ENCODE data around the gene KLK14.
A peak's percentile ranks its signal among the peaks of the same experiment; 100 is the strongest.

Gene KLK14

DNA sequence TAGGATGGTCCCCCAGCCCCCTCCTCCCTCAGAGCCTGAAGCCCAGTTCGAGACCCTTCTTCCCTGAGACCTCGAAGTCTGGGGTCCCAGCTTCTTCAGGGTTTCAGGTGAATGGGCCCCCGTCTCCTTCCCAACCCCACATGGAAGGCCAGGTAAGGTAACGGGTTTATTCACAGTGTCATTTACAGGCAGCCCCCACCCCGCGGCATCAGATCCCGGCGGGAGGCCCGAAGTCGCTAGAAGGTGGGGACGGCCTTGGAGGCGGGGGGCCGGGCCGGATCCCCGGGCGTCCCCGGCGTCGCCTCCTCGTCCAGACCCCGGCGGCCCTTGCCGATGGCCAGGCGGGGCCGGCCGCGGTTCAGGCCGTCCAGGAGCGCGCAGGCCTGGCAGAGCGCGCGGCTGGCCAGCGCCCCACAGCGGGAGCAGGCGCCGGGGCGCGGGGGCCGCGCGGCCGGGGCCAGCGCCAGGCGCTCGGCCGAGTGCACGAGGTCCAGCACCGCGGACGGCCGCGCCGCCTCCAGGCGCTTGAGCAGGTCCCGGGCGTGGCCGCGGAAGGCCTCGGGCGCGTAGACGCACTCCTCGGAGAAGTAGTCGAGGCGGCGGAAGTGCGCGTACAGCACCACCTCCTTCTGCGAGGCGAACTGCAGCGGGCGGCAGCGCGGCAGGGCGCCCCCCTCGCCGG lies 15.8 kb upstream of the KLK14 start:
- DNase-seq = no peak
- TF ChIP-seq GATA1 (IDR thresholded peaks at IDR 0.05; ENCODE audit: low read depth, low read length) (no peak), POLR2A (IDR thresholded peaks at IDR 0.05; ENCODE audit: low read length) (no peak)

DNA sequence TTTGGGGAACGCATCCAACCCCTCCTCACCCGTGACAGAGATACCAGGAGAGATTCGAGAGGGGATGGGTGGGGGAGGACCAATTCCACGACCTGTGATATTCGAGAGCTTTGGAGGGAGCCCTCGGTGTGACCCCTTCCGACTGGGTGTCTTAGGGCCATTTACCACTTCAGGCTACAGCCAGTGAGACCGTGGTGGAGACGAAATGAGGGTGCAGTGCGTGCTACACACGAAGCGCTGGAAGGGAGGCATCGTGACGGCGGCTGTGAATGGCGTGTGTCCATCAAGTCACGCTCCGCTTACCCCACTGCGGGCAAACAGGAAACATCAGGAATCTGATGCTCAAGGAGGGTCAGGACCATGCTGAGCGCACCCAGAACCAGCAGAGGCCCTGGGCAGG lies 15.1 kb upstream of the KLK14 start:
- TF ChIP-seq GATA1 (IDR thresholded peaks at IDR 0.05; ENCODE audit: low read depth, low read length) (no peak), POLR2A (IDR thresholded peaks at IDR 0.05; ENCODE audit: low read length) (no peak)
- DNase-seq = no peak

DNA sequence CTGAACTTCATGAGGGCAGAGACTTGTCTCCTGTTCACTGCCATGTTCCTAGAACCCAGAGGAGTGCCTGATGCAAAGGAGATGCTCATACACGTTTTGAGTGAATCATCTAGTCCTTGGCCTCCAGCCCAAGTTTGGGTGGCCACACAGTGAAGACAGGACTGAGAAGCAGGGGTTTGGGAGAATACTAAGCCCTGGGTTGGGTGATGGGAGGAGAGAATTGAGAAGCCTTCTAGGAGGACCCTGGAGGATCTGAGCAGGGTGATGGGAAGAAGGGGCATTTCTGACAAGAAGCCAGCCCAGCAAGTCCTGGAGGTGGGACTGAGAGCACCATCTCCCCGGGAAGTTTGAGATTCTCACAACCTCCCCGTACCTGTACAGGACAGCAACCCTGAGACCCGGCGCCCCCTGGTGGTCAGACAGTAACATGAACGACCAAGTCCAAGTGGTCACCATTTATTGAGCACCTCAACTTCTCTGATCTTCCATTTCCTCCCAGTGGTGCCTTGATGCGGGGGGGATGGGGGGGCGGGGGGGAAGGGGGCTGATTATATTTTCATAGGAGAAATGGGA lies 14.6 kb upstream of the KLK14 start:
- no peak for TF ChIP-seq POLR2A (IDR thresholded peaks at IDR 0.05; ENCODE audit: low read length)
- no peak for TF ChIP-seq GATA1 (IDR thresholded peaks at IDR 0.05; ENCODE audit: low read depth, low read length)
- DNase-seq = peak; percentile 68 to 82

DNA sequence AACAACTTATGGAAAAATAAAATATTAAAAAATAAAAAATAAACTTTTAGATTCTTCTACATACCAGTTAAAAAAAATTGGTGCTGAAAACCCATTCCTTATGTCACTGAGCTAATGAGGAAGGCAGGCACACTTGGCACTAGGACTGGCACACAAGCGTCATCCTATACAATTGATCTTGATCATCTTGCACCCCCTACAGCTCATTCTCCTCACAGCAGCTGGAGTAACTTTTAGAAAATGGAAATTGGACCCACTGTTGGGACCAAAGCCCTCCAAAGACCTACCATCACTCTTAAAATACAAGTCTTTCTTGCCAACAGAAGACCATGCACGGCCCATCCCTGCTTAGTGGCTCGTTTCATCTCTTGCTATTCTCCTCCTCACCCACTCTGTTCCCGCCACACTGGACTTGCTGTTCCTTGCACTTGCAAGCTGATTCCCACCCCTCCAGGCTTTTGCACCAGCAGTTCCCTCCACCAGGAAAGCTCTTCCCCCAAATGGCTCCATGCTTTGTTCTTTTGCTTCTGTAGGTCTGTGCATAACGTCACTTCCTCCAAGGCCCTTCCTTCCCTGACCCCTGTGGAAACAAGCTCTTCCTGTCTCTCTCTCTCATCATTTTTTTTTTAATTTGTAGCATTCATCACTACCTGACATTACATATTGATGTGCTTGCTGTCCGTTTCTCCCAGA lies 13.9 kb upstream of the KLK14 start:
- no peak for TF ChIP-seq POLR2A (IDR thresholded peaks at IDR 0.05; ENCODE audit: low read length)
- no peak for TF ChIP-seq GATA1 (IDR thresholded peaks at IDR 0.05; ENCODE audit: low read depth, low read length)
- DNase-seq = no peak

DNA sequence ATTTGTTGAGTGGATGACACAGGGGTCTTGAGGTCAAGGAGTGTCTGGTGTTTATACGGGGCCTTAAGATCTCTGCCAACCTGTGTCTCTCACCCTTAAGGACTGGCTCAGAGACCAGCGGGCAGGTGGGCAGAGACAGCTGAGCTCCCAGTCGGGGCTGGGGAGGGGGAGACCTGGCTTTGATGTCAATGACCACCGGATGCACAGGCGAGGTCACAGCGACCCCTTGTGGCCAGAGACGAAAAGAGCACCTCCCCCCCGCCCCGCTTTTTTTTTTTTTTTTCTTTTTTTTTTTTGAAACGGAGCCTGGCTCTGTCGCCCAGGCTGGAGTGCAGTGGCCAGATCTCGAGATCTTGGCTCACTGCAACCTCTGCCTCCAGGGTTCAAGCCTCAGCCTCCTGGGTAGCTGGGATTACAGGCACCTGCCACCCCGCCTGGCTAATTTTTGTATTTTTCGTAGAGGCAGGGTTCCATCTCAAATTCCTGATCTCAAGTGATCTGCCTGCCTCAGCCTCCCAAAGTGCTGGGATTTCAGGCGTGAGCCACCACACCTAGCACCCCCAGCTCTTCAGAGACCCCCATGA lies 12.1 kb upstream of the KLK14 start:
- TF ChIP-seq GATA1 (IDR thresholded peaks at IDR 0.05; ENCODE audit: low read depth, low read length) = no peak
- TF ChIP-seq POLR2A (IDR thresholded peaks at IDR 0.05; ENCODE audit: low read length) = no peak
- DNase-seq = peak; percentile 45 to 69

DNA sequence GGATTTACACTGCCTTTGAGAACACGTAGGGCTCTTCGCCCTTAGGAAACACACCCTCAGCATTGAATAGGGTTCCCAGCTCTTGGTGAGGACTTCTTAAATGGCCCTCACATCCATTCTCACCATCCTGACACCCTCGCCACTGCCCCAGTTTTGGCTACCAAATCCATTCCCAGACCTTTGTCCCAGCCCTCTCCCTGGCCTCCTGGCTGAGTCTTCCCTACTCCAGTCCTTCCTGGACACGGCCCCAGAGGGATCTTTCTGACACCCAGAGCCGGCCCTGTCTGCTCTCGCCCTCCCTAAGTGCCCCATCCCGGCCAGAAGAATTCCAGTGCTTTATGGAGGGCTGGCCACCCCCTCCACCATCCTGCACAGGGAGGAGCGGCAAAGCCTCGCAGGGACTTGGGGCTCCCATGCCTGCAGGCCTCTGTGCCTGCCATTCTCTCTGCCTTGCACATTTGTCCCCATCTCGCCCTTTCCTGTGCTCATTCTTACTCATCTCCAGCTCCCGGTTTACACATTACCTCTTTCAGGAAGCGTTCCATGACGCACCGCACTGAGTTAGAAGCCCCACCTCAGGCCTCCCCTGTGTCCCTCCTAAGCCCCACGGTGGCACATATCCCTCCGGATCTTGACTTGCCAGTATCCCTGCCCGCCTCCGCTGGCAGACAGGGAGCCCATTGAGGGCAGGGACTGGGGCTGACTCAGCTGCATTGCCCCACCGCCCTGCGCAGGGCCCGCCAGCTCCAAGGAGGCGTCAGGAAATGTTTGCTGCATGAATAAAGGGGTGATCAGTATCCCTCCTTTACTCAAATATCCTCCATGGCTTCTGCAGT lies 11.0 kb upstream of the KLK14 start:
- TF ChIP-seq GATA1 (IDR thresholded peaks at IDR 0.05; ENCODE audit: low read depth, low read length) (no peak), POLR2A (IDR thresholded peaks at IDR 0.05; ENCODE audit: low read length) (no peak)
- DNase-seq = no peak

DNA sequence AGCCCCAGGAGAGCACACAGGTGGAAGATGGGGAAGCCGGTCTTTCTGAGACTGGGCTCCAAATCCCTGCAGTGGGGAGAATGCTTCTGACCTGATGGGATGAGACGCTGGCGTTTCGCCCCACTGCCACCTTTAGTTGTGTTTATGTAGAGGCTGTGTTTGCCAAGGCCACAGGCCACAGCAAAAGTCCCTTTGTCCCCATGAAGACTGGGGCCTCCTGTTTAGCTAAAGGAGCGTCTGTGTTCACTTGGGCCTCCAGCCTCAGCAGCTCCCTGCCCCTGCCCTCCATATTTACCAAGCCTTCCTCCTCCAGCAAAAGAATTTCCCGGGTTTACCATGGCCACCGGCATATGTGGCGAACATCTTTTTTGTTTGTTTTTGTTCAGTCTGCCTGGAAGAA lies 10.4 kb upstream of the KLK14 start:
- TF ChIP-seq POLR2A (IDR thresholded peaks at IDR 0.05; ENCODE audit: low read length) = no peak
- TF ChIP-seq GATA1 (IDR thresholded peaks at IDR 0.05; ENCODE audit: low read depth, low read length) = no peak
- DNase-seq = no peak

DNA sequence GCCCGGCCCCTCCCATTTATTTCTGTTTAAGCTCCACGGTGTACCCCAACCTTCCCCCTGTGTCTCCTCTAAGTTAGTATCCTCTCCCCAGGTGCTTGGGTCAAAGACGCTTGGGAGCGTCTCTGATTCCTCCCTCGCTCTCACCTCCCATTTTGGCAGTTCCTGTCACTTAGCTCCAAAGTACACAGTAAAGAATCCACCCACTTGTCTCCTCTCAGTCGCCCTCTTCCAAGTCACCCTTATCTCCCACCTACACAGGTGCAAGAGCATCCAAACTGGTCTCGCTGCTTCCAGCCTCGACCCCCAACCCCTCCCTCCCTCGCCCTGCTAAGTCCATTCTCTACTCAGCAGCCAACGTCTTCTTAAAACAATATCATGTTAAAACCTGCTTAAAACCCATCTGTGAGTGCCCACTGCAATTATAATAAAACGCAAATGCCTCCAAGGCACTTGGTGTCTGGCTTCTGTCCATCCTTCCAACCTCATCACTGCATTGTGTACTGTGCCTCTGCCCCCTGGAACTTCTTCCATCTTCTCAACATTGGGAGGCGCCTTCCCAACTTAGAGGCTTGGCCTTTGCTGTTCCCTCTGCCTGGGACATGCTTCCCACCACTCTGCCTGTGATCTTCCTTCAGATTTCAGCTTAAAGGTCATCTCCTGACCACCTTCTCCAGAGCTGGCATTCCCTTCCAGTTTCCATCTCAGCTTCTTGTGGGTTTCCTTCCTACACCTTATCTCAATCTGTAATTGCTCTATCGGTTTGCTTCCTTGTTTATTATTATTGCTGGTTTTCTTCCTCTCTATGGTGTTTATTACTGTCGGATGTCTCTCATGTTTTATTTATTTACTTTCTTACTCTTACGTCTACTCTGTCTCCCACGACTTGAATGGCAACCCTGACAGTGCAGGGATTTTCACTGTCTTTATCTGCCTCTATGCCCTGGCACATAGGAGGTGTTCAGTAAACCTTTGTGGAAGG lies 9.5 kb upstream of the KLK14 start:
- DNase-seq = no peak
- TF ChIP-seq POLR2A (IDR thresholded peaks at IDR 0.05; ENCODE audit: low read length) (no peak), GATA1 (IDR thresholded peaks at IDR 0.05; ENCODE audit: low read depth, low read length) (no peak)

DNA sequence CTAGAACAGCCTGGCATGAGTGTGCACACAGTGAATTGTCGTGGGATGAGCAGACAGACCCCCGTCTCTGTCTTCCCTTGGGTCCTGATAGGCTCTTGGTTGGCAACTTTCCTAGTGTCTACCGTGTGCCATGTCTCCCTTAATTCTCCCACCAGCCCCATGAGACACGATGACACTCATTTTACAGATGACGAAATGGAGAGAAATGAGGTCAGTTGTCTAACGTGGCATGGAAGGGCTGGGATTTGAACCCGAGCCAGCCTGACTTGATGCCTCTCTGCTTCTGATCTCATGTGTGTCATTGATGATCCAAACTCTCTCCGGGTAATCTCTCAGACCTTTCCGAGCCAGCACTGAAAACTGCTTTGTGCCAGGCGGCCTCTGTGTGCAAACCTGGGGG lies 8.4 kb upstream of the KLK14 start:
- TF ChIP-seq GATA1 (IDR thresholded peaks at IDR 0.05; ENCODE audit: low read depth, low read length) = no peak

DNA sequence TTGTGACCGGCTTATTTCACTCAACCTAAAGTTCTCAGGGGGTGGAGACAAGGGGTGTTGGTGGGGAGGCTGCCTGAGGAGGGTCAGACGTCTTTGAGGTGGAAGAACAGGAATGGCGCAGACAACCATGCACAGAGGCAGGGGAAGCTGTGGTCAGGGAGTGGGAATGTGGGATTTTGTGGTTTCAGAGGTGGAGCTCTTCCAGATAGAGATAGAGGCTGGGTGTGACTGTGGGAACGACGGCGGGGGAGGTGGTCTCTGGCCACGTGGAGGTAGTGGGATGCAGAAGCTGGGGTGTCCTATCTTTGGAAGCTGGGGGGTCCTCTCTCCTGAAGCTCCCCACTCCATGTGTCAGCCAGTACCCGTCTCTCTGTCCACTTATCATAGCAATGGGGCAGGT lies 7.8 kb upstream of the KLK14 start:
- TF ChIP-seq GATA1 (IDR thresholded peaks at IDR 0.05; ENCODE audit: low read depth, low read length) = no peak
- TF ChIP-seq POLR2A (IDR thresholded peaks at IDR 0.05; ENCODE audit: low read length) = no peak
- no peak for DNase-seq

More for the DNA sequence above, 8.4 kb upstream of the KLK14 start:
- peak in 1 of 2 experiments; percentile 45 for DNase-seq

DNA sequence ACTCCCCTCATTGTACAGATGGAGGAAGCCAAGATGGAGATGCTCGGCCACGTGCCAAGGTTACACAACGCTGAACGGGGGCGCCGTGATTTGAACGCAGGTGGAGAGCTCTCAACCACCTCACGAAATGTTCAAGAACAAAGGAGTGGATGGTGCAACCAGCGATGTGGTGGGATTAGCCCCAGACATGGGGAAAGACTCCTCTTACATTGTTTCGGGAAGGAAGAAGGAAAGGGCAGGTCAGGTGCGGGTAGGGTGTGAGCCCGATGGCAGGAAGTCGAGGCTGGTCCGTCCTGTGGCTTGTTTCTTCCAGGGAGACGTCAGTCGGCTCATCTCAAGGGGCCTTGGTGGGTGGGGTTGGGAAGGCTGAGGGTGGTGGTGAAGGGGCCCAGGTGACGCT lies 7.1 kb upstream of the KLK14 start:
- TF ChIP-seq POLR2A (IDR thresholded peaks at IDR 0.05; ENCODE audit: low read length) = no peak
- TF ChIP-seq GATA1 (IDR thresholded peaks at IDR 0.05; ENCODE audit: low read depth, low read length) = no peak
- DNase-seq = no peak

DNA sequence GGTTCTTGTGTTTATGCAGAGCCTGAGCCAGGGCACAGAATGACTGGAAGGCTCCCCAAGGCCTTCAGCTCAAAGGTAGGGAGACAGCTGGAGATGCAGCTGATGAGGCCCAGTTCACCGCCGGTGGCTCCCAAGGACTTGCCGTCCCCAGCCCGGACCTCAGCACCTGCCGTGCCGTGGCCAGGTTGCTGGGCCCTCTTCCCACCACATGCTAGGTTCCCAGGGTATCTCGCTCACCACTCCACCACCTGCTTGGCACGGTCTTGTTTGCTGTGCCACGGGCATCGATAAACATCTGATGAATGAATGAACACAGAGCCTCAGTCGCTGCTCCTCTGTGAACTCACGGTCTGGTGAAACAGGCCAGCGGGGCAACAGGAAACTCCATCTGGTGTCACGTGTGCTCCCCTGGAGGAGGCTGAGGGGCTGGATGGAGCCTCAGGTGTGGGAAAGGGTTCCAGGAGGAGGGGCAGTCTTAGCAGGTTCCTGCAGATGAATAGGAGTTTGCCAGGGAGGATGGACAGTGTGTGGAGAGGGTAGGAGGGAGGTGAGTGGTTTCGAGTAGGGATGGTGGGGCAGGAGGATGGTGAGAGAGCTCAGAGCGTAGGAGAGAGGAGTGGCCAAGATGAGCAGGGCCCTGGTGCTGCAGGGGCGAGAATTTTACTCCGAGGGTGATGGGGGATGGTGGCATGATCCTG lies 3.6 kb upstream of the KLK14 start:
- TF ChIP-seq POLR2A (IDR thresholded peaks at IDR 0.05; ENCODE audit: low read length) = no peak
- TF ChIP-seq GATA1 (IDR thresholded peaks at IDR 0.05; ENCODE audit: low read depth, low read length) = no peak
- no peak for DNase-seq
